ENCODE data around the gene JSRP1.

Gene JSRP1

DNA sequence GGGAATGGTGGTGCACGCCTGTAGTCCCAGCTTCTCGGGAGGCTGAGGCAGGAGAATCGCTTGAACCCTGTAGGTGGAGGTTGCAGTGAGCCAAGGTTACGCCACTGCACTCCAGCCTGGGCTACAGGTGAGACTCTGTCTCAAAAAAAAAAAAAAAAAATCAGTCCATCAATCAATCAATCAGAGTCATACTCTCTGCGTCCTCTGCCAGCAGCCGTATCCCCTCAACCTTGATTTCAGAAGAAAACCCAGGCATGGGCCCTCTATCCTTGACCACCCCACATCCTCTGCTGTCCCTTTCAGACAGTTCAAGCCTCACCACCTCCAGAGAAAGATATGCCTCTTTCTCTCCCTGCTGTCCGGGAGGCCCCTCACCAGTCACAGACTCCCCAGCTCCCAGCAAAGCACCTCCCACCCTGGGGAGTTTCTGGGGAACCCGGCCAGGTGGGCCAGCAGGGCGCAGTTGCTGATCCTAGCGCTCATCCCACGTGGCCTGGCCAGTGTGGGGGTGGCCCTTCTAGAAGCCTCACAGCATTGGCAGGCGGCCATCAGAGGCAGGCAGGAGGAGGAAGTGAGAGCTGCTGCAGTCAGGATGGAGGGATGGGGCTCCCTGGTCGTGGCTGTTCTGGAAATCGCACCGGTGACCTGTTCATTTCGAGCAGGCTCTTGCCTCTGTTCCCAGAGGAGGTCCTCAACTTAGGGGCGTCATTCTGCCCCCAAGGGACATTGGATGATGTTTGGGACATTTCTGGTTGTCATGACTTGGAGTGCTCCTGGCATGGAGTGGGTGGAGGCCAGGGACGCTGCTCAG lies 10.2 kb upstream of the JSRP1 start:
- no peak for DNase-seq

DNA sequence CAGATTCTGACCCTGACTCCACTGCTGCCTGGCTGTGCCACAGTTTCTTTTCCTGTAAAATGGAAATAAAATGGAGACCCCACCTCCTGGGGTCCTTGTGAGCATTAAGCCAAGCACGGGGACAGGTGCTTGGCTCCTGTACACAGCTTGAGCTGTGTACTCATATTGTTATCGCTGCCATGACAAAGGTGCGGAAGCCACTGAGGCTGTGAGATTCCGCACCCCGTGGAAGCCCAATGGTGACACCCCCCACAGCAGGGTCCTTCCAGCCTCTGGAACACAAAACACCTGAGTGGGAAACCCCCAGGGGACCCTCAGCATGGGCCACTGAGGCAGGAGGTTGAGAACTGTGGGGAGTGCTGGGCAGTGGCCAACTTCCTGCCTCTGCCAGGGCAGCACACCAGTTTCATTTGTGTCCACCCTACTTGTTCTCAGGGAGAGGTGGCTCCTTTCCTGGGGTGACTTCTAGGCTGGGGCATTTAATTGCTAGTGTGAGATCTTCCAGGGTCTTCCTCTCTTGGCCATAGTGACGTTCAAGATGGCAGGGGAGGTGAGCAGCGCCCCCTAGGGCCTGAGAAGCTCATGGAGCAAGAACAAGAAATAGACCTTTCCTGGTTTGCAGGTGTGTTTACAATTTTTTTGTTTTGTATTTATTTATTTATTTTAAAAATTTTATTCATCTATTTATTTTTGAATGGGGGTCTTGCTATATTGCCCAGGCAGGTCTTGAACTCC lies 5.4 kb upstream of the JSRP1 start:
- DNase-seq = no peak

DNA sequence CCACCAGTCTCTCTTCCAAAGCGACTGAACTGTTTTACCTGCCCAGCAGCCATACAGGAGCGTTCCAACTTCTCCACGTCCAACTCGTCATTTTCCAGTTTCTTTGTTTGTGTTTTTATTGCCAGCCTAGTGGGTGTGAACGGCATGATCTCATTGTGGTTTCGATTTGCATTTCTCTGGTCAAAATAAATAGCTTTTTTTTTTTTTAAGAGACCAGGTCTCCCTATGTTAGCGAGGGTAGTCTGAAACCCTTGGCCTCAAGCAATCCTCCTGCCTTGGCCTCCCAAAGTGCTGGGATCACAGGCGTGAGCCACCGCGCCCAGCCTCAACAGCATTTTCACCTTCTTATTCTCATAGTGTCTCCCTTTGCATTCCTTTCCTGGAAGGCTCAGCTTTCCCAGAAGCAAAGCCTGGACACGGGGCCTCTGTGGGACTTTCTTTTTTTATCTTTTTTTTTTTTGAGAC lies 4.2 kb upstream of the JSRP1 start:
- DNase-seq = no peak

GRCh38 chr19:2259336-2259735 lies 3.1 kb upstream of the JSRP1 start:
- no peak for DNase-seq

GRCh38 chr19:2255112-2255845 lies 938 bp downstream of the JSRP1 start:
- no peak for DNase-seq

DNA sequence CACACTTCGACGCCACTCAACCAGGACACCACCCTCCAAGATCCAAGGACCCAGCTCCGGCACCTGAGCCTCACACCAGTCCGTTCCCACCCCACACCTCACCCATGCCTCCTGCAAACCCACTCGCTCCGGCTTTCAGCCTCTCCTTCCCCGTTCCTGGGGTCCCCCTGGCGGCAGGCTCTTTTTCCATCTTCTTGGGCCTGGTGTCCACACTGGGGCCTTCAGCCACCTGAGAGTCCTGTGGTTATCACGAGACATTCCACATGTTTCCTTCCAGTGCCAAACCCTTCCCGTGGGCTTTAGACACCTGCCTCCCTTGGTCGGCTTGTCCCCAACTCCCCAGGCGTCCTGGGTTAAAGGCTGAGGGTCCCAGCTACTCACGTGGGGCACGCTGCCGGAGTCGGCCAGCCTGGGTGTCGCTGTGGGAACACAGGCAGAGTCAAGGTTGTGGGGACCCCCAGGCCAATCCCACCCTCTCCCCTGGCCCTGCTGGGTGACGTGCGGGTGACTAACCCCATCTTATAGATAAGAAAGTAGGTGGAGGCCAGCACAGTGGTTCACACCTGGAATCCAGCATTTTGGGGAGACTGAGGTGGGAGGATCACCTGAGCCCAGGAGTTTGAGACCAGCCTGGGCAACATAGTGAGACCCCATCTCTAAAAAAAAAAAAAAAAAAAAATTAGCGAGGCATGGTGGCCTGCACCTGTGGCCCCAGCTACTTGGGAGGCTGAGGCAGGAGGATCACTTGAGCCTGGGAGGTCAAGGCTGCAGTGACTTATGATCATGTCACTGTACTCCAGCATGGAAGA lies 1.9 kb downstream of the JSRP1 start:
- no peak for DNase-seq

DNA sequence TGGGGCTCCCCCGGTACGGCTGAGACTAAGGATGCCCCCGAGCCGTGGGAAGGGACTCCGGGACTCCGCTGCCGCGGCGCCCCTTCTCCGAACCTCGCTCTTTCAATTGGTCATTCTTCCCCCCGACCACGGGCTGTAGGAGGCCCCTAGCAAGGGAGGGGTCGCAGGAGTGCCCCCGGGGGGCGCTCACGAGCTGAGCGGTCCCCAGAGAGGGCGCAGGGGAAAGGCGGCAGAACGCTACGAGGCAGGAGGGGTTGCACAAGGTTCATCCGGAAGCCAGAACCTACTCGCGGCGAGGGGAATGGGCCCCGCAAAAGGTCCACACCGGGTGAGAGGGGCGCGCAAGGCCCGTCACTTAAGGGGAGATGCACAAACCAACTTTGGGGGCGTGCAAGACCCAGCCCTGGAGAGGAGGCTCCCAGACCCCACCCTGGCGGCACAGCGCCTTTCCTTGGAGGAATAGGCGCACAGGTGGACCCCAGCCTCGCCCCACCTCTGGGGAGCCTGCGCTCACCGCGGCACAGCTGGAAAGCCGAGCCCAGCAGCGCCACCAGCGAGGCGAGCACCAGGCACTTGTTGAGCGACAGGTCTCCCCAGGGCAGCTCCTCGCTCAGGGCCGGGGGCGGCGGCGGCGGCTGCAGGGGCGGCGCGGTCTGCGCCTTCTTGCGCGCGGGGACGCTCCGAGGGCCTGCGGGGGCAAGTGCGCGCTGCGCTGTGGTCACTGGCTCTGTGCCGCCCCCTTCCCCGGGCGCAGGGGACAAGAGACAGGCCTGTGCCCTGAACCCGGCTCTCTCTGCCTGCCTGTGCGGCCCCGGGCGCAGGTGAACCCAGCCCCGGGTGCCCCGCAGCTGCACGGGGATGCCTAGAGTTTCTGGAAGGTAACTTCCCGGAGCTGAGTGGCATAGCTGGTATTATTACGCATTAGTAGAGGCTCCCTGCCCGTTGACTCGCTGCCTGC lies 2.8 kb downstream of the JSRP1 start:
- no peak for DNase-seq

- no peak for DNase-seq
These were observed 3.5 kb downstream of the JSRP1 start for GRCh38 chr19:2252797-2253105.

DNA sequence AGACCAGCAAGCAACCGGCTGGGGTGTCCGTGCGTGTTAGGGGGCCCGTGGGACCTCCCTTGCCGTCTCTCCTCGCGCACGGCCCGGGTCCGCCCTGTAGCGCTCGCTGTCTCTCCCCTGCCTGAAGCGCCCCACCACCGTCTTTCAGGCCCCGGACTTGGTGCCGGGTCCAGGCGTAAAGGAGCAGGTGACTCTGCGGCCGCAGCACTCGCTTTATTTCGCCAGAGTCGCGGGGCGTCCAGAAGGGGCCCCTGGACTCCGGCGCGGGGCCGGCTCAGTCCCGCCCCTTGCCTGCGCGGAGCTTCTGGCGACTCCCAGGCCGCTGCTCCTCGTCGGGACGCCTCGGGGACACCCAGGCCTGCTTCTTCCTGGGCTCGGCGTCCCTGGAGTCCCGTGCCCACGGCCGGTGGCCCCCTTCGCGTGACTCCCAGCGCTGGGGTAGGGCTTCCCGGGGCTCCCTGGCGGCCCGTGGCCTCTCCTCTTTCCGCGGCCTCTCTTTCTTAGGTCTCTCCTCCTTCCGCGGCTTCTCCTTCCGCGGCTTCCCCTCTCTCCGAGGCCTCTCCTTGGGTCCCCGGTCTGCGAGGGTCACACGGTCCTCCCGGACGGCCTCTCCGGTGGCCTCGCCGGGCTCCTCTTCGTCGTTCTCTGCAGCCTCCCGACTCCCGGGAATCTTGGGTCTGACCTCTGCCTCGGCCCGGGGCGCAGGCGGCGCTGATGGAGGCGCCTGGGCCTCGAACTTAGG lies 4.0 kb downstream of the JSRP1 start:
- DNase-seq = no peak

- no peak for DNase-seq
These were observed 4.8 kb downstream of the JSRP1 start for GRCh38 chr19:2251106-2252054.

DNA sequence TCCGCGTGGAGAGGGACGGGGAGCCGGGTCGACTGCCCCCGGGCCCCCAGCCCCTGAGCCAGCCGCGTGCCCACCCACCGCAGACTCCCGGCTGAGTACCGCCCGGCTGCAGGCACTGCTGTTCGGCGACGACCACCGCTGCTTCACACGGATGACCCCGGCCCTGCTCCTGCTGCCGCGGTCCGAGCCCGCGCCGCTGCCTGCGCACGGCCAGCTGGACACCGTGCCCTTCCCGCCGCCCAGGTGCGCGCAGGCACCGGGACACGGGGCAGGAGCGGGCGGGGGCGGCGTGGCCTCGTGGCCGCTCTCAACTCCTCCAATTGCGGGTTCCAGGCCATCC lies 5.5 kb downstream of the JSRP1 start:
- no peak for DNase-seq

GRCh38 chr19:2249880-2250765 lies 6.1 kb downstream of the JSRP1 start:
- no peak for DNase-seq

DNA sequence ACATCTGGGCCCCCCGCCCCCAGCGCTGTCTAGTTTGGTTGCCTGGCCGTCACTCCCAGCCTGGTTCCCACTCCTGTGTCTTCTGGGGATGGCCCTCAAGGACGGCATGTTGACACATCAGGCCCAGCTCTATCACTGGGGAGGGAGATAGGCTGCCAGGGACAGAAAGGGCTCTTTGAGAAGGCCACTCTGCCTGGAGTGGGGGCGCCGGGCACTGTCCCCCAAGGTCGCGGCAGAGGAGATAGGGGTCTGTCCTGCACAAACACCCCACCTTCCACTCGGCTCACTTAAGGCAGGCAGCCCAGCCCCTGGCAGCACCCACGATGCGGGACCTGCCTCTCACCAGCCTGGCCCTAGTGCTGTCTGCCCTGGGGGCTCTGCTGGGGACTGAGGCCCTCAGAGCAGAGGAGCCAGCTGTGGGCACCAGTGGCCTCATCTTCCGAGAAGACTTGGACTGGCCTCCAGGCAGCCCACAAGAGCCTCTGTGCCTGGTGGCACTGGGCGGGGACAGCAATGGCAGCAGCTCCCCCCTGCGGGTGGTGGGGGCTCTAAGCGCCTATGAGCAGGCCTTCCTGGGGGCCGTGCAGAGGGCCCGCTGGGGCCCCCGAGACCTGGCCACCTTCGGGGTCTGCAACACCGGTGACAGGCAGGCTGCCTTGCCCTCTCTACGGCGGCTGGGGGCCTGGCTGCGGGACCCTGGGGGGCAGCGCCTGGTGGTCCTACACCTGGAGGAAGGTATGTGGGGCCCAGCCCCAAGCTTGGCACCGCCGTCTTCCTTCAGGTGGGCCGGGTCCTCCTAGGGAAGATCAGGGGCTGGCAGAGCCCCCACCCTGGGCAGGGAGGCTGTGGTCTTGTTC lies 7.0 kb downstream of the JSRP1 start, which contains the start of gene AMH:
TSS of gene AMH (plus strand) at position 314 of the 857 bp plus-strand sequence. CDS start at position 324, 10 bp downstream.
- no peak for DNase-seq

DNA sequence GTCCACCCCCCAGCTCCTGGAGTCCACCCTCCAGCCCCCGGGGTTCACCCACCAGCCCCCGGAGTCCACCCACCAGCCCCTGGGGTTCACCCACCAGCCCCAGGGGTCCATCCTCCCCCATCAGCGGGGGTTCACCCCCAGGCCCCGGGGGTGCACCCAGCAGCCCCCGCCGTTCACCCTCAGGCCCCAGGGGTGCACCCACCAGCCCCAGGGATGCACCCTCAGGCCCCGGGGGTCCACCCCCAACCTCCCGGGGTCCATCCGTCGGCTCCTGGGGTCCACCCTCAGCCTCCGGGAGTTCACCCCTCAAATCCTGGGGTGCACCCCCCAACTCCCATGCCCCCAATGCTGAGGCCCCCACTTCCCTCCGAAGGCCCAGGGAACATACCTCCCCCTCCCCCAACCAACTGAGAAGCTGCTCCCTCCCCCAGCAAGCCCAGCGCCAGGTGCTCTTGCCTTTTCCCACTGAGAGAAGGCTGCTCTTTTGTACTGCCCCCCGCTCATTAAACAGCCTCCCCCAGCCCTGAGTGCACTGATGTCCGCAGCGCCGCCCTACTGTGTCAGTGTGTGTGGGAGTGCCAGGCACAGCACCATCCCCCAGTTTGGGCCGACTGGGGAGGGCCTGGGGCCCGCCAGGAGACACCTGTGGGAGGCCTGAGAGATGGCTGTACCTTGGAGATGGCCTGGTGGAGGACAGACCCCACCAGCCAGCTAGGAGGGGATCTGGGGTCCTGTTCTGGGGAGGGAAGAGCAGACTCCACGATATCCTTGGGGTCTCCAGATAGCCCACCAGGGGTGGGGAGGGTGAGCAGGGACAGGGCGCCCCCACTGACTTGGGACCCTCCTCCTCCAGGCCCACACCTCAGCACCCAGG lies 7.8 kb downstream of the JSRP1 start:
- DNase-seq = no peak

DNA sequence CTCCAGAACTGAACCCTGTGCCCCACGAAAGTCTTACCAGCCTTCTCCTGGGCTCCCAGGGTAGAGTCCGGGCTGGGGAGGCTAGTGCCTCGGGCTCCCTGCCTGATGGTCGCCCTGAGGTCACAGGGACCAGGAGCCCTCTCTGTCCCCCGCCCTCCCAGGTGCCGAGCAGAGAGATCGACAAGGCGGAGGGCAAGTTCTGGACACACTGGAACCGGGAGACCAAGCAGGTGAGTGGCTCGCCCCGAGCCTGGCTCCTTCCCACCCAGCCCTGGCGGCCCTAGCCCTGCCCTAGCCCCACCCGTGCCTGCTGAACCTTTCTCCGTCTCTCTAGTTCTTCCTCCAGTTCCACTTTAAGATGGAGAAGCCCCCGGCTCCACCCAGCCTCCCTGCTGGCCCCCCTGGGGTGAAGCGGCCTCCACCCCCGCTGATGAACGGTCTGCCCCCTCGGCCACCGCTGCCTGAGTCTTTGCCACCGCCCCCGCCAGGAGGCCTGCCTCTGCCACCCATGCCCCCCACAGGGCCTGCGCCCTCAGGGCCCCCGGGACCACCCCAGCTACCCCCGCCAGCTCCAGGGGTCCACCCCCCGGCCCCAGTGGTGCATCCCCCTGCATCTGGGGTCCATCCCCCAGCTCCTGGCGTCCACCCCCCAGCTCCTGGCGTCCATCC lies 8.7 kb downstream of the JSRP1 start:
- no peak for DNase-seq

DNA sequence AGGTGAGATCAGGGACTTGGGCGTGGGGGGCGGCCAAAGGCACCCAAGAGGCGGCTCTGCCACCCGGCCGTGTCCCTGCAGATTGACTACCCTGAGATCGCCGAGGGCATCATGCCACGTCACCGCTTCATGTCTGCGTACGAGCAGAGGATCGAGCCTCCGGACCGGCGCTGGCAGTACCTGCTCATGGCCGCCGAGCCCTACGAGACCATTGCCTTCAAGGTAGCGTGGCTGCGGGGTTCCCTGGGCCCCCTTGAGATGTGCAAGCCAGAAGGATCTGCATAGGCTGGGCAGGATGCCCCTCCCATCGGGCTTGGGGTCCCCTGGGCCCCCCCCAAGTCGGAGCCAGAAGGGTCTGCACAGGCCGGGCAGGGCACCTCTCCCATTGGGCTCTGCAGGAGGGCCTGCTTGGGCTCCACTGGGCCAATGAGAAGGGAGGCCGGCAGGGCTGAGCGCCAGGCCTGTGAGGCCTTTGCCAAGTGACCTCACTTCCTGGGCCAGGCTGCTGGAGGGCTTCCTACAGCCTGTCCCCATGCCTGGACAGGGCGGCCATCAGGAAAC lies 9.3 kb downstream of the JSRP1 start:
- no peak for DNase-seq
